OCI-LY1 (cell line): ENCODE measurements around the gene DRC7.

Experiments used
- H2AFZ ChIP-seq: fragments of 200-600 bp; sonication (generic), shearing (Covaris generic); 2 replicates; pipeline ENCODE4 v1.6.0; 2014; ENCODE audit warnings: antibody characterized with exemption, mild to moderate bottlenecking, low read length
- H3F3A ChIP-seq: fragments of 200-600 bp; sonication (generic), shearing (Covaris generic); 2 replicates; pipeline ENCODE4 v1.6.0; 2014; ENCODE audit warnings: mild to moderate bottlenecking, antibody characterized with exemption, low read length, moderate library complexity; ENCODE audit not compliant: insufficient read depth
- H3K27ac ChIP-seq: fragments of 200-600 bp; sonication (generic); 2 replicates; pipeline ENCODE4 v1.5.1; 2014; ENCODE audit warnings: low read length, mixed run types, mild to moderate bottlenecking, low read depth; ENCODE audit not compliant: poor library complexity, severe bottlenecking
- H3K27me3 ChIP-seq: fragments of 200-600 bp; sonication (generic); 2 replicates; pipeline ENCODE4 v1.6.0; 2014; ENCODE audit warnings: antibody characterized with exemption, mild to moderate bottlenecking, low read length, moderate library complexity; ENCODE audit not compliant: insufficient read depth
- H3K36me3 ChIP-seq: fragments of 200-600 bp; sonication (generic); 2 replicates; pipeline ENCODE4 v1.6.1; 2014; ENCODE audit warnings: mild to moderate bottlenecking, antibody characterized with exemption, low read length, moderate library complexity, mixed read lengths; ENCODE audit not compliant: insufficient read depth
- H3K4me1 ChIP-seq: fragments of 200-600 bp; sonication (generic); 2 replicates; pipeline ENCODE4 v1.5.1; 2014; ENCODE audit warnings: mild to moderate bottlenecking, low read length, moderate library complexity; ENCODE audit not compliant: insufficient read depth, severe bottlenecking
- H3K4me2 ChIP-seq: fragments of 200-600 bp; sonication (generic), shearing (Covaris generic); 2 replicates; pipeline ENCODE4 v1.6.1; 2014; ENCODE audit warnings: low read length
- H3K4me3 ChIP-seq: fragments of 200-600 bp; sonication (generic); 2 replicates; pipeline ENCODE4 v1.5.1; 2014; ENCODE audit warnings: low read length, low read depth, mild to moderate bottlenecking, mixed read lengths; ENCODE audit not compliant: poor library complexity, severe bottlenecking
- H3K79me2 ChIP-seq: fragments of 200-600 bp; shearing (Covaris generic); 2 replicates; pipeline ENCODE4 v1.6.1; 2016; ENCODE audit warnings: mixed run types, low read length, mixed read lengths; ENCODE audit not compliant: insufficient read depth
- H3K9ac ChIP-seq: fragments of 200-600 bp; sonication (generic), shearing (Covaris generic); 2 replicates; pipeline ENCODE4 v1.6.1; 2014; ENCODE audit warnings: mild to moderate bottlenecking, low read length, mixed read lengths
- H3K9me2 ChIP-seq: fragments of 200-600 bp; sonication (generic), shearing (Covaris generic); 2 replicates; pipeline ENCODE4 v1.6.1; 2014; ENCODE audit warnings: low read depth, mild to moderate bottlenecking, low read length, mixed read lengths
- H3K9me3 ChIP-seq: fragments of 200-600 bp; shearing (Covaris generic); 2 replicates; pipeline ENCODE4 v1.6.1; 2014; ENCODE audit warnings: low read length, mixed read lengths
- H4K20me1 ChIP-seq: fragments of 200-600 bp; sonication (generic), shearing (Covaris generic); 2 replicates; pipeline ENCODE4 v1.6.0; 2016; ENCODE audit warnings: mild to moderate bottlenecking, low read length; ENCODE audit not compliant: insufficient read depth
- CTCF ChIP-seq: fragments of 200-600 bp; sonication (generic), shearing (Covaris generic); IDR thresholded peaks from 2 replicates; pipeline ENCODE4 v1.5.1; 2017; ENCODE audit warnings: mild to moderate bottlenecking, antibody characterized with exemption, low read length, moderate library complexity, mixed read lengths
- EZH2 ChIP-seq: fragments of 200-600 bp; sonication (generic), shearing (Covaris generic); IDR thresholded peaks from 2 replicates; pipeline ENCODE4 v1.8.0; 2017; ENCODE audit warnings: borderline replicate concordance, mixed run types, mild to moderate bottlenecking, antibody characterized with exemption, low read length, moderate library complexity, mixed read lengths

Gene DRC7

GRCh38 chr16:57701759-57702371, 7.3 kb downstream of the DRC7 start:
- H2AFZ ChIP-seq, result no peak overlapping the region
- no peak overlapping the region for H3K4me3 ChIP-seq
- no peaks in the 10 kb centered on the region for H3K4me1 ChIP-seq
- H3K9me3 ChIP-seq, result no peaks in the 10 kb centered on the region
- no peak overlapping the region for H3K4me2 ChIP-seq
- H3K27me3 ChIP-seq, result no peaks in the 10 kb centered on the region; the same call in 1 of the 2 replicates
- H3K27ac ChIP-seq, result no peak overlapping the region
- H4K20me1 ChIP-seq, result no peaks in the 10 kb centered on the region
- H3K9ac ChIP-seq, result no peak overlapping the region
- no peak for TF ChIP-seq CTCF
- no peak for TF ChIP-seq EZH2
- no peaks in the 10 kb centered on the region for H3F3A ChIP-seq
- H3K9me2 ChIP-seq, result no peaks in the 10 kb centered on the region
- H3K79me2 ChIP-seq, result no peaks in the 10 kb centered on the region
- no peaks in the 10 kb centered on the region for H3K36me3 ChIP-seq

DNA sequence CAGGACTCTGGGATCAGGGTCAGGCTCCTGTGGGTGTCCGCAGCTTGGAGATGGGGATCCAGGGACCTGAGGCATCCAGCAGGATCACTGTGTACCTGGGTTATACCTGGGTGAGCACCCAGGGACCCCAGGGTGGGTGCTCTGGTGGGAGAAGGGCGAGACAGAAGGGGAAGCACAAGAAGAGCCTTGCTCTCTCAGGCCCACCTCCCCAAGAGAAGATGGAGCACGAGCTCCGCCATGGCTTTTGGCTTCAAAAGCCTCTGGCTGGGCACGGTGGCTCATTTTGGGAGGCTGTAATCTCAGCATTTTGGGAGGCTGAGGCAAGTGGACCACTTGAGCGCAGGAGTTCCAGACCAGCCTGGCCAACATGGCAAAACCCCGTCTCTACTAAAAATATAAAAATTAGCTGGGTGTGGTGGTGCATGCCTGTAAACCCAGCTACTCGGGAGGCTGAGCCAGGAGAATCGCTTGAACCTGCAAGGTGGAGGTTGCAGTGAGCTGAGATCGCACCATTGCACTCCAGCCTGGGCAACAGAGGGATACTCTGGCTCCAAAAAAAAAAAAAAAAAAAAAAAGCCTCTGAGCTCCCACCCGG, 8.9 kb downstream of the DRC7 start:
- Histone ChIP-seq H3K4me1 (no peaks in the 10 kb centered on the region), H3F3A (no peaks in the 10 kb centered on the region), H3K27ac (no peak overlapping the region), H3K79me2 (no peaks in the 10 kb centered on the region), H3K36me3 (no peaks in the 10 kb centered on the region), H4K20me1 (no peaks in the 10 kb centered on the region), H3K4me3 (no peak overlapping the region), H3K9me3 (no peaks in the 10 kb centered on the region), H3K9me2 (no peaks in the 10 kb centered on the region), H3K9ac (no peak overlapping the region), H3K27me3 (no peaks in the 10 kb centered on the region; the same call in 1 of the 2 replicates), H2AFZ (no peak overlapping the region), H3K4me2 (no peak overlapping the region)
- no peak for TF ChIP-seq CTCF
- no peak for TF ChIP-seq EZH2

DNA sequence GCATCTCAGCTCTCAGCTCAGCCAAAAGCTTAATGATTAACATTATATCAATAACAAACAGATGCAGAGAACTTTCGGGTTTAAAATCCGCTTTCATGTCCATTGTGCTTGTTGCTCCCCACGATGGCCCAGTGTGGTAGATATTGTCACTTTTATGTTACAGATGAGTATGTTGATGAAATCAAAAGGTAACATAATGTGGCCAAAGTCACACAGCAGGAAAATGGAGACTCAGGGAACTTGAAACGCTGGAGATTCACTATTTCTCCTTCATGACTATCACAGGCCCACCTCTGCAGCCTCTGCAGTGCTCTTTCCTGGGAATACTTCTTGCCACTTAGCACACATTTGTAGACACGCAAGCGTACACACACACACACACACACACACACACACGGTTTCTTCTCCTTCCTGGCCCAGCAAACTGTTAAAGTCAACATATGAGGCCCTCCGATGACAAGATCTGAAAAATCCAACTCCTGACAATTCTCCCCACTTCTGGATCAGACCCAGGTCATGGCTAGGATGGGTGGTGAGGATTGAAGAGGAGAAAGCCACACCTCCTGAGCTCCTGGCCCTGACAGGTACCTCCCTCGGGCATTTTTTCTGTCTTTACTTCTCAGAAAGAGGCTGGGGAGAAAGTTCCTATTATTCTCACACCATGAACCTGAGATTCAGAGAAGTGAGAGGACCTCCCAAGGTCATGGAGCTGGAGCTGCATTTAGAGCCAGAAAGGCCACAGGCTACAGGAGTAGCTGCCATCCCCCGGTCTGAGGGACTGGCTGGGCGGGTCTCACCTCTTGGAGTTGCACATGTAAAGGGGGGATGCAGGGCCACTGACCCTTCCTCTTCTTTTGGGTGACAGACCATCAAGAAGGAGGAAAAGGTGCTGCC, 9.7 kb downstream of the DRC7 start:
- TF ChIP-seq CTCF (no peak), EZH2 (no peak)
- no peak overlapping the region for H3K9ac ChIP-seq

More for the DNA sequence above, 9.7 kb downstream of the DRC7 start:
- no peaks in the 10 kb centered on the region for H4K20me1 ChIP-seq
- H3K4me1 ChIP-seq, result no peaks in the 10 kb centered on the region
- H3K4me2 ChIP-seq, result no peak overlapping the region
- no peak overlapping the region for H3K27ac ChIP-seq
- no peaks in the 10 kb centered on the region; the same call in 1 of the 2 replicates for H3K27me3 ChIP-seq
- no peaks in the 10 kb centered on the region for H3K9me3 ChIP-seq
- H3K79me2 ChIP-seq, result no peaks in the 10 kb centered on the region
- no peak overlapping the region for H3K4me3 ChIP-seq
- no peak overlapping the region for H2AFZ ChIP-seq
- H3K9me2 ChIP-seq, result no peaks in the 10 kb centered on the region
- H3K36me3 ChIP-seq, result no peaks in the 10 kb centered on the region
- H3F3A ChIP-seq, result no peaks in the 10 kb centered on the region
